NCI-H446 (cell line): Measurements from ENCODE around the gene HOXC13.

ENCODE experiments used
- DNase-seq, 2 experiments: peaks; one replicate each; lab custom pipeline; 2025; lab: John Stamatoyannopoulos, UW

Gene HOXC13, protein sequence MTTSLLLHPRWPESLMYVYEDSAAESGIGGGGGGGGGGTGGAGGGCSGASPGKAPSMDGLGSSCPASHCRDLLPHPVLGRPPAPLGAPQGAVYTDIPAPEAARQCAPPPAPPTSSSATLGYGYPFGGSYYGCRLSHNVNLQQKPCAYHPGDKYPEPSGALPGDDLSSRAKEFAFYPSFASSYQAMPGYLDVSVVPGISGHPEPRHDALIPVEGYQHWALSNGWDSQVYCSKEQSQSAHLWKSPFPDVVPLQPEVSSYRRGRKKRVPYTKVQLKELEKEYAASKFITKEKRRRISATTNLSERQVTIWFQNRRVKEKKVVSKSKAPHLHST

DNA sequence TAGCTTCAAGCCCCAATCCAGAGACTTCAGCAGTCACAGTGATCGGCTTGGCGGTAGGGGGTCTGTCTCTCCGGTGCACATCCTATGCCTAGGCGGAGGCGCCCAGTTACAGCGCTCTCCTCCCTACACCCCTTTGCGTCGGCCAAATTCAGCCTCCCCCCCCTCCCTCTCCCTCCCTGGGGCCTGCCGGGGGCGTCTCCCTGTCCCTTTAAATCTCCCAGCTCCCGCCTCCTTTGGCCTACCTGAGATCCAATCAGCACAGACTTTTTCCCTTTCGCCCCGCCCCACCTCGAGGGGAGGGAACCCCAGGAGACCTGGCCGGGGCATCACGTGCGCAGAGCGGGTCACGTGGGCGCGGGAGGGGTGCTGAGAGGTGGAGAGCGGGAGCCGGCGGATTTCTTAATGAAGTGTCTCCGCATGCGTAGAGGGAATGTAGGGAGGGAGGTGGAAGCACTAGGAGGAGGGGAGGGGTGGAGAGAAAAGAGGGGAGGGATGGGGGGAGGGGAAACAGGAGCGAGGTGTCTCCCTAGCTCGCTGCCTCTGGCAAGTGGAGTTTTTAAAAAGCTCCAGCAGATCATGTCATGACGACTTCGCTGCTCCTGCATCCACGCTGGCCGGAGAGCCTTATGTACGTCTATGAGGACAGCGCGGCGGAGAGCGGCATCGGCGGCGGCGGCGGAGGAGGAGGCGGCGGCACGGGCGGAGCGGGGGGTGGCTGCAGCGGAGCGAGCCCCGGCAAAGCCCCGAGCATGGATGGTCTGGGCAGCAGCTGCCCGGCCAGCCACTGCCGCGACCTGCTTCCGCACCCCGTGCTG lies at the start of gene HOXC13:
Gene HOXC13 (plus strand): TSS at position 506 of the 815 bp plus-strand sequence. CDS start 76 bp downstream, at position 582.
- peak; percentile 96 to 97 for DNase-seq

DNA sequence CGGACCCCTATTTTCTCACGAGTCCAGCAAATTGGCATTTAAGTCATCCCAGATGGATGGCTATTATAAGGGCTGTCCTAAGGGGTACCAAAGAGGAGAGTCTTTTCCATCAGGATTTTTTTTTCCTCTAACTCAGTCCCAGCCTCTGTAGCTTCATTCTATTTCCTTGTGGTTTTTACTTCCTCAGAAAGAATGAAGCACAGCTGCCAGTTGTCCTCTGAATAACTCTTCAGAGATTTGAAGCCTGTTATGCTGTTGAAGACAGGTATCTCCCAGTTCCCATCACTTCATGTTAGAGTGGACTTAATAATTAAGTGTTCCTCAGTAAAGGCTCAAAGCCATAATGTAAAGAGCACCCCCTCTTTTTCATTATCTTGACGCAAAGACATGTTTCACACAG lies 48.5 kb upstream of the HOXC13 start:
- DNase-seq: no peak

GRCh38 chr12:53892762-53893395 lies 45.8 kb upstream of the HOXC13 start:
- no peak for DNase-seq

DNA sequence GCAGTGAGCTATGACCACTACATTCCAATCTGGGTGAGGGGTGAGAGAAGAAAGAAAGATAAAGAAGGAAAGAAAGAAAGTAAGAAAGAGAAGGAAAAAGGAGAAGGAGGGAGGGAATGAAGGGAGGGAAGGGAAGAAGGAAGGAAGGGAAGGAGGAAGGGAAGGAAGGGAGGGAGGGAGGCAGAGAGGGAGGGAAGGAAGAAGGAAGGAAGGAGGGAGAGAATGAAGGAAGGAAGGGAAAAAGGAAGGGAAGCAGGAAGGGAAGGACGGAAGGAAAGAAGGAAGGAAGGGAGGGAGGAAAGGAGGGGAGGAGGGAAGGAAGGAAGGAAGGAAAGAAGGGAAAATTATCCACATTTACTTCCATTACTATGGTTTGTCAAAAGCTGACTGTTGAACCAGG lies 39.4 kb upstream of the HOXC13 start:
- DNase-seq: no peak

GRCh38 chr12:53907103-53907502 lies 31.5 kb upstream of the HOXC13 start:
- no peak for DNase-seq

DNA sequence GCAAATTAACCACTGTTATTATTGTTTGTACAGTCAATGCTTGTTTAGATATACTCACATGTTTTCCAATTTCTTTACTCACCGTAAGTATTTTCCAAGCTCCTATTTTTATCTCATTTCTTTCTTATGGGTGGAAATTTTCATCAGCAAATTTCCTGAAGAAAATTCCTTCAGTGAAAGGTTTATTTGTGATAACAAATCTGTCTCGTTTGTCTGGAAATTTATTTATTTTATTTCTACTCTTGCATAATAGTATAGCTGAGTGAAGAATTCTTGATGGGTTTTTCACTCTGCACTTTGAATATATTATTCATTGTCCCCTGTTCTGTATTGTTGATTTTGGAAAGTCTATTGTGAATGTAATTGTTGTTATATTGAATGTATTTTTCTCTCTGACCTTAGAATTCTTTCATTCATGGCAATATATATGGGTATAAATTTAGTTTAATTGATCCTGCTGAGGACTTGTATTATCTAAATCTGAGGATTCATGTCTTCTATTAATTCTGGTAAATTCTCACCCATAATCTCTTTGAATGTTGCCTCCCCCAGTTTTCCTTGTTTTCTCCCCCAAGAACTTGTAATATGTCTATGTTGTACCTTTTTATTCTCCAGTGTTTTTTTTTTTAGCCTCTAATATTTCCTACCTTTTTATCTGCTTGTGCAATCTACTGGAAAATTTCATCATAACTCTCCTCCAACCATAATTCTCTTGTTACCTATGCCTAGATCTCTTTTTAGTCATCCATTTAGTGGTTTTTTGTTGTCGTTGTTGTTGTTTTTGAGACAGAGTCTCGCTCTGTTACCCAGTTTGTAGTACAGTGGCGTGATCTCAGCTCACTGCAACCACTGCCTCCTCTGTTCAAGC lies 21.6 kb upstream of the HOXC13 start:
- no peak for DNase-seq

DNA sequence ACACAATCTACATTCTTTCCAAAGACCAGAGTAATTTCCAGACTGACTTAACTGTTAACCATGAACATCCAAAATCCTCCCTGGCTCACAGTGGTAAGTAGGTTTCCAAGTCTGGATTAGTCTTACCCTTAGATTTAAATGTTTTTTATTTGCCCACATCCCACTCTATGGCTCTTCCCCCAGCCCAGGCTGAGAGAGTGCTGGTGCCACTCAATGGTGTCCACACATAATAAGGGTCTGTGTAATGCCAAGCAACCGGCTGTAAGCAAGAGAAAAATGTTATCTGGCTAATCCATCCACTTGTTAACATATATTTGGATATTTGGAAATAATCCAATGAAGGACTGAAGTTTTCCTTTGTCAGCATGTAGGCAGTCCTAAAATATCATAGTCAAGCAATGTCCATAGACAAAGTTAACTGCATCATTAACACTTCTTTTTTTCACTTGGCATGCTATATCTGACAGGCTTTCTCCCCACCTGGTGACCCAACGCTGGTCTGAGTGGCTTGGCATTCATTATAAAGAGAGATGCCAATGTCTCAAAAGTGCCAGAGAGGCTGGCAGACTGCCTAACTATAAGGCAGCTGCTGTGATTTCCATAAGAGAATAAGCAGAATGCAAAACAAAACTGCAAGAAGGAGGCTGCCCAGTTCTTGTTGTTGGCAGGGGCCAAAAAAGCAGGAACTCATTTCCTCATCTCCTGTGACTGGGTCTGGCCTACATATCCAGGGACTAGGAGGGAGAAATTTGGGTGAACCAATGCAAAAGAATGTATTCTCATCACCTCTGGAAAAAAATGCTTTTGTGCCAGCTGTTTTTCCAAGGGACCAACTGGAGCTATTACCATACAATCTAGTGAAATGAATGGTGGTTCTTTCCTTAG lies 13.9 kb upstream of the HOXC13 start:
- peak; percentile 63 to 80 for DNase-seq

GRCh38 chr12:53927220-53928029 lies 11.2 kb upstream of the HOXC13 start:
- no peak for DNase-seq

DNA sequence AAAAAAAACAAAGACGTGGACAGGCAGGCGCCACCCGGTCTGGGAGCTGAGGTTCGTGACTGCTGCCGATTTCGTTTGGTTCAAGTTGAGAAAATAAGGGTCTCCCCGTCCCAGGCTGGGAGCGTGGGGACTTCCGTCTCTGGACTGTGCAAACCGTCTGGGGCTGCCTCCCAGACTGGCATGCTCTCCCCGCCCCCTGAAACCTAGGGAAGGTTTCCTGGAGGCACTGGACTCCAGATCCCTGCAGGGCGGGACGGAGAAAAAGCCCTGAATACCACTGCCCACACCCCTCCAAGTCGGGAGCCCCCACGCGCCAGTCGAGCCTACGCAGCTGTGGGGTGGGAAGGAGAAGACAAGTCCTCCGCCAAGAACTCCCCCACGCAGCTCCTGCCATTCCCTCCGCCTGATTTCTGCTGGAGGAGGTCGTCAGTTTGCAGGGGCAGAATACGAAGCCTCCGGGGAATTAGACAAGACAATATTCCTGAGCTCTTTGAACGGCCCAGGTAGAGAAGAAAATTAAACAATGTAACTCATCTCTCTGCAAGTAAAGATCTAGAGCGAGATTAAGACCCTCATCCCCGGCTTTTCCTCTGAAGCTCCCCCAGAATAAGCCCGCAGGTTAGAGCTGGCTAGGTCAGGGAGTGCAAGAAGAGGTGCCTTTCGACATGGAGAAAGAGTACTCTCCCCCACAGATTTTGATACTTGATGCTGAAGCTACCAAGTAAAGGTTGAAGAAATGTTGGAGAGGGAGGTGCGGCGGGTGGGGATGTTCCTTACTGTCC lies 10.4 kb upstream of the HOXC13 start:
- no peak for DNase-seq

DNA sequence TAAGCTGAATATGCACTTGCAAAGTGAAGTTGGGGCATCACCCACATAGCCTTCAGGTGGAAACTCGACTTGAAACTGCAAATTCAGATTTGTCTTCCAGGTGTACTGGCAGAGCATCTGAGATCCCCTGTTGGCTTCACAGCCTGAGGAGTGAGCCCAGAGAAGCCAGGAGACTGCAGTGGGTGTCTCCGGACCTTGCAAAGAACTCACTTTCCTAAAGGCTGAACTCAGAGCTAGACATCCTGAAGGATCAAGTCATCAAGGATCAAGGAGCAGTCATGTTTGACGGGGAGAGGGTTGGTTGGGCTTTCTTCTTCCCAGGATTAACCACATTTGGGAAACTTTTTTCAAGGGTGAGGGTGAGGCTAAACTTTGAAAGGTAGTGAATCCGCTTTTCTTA lies 9.1 kb upstream of the HOXC13 start:
- no peak for DNase-seq

DNA sequence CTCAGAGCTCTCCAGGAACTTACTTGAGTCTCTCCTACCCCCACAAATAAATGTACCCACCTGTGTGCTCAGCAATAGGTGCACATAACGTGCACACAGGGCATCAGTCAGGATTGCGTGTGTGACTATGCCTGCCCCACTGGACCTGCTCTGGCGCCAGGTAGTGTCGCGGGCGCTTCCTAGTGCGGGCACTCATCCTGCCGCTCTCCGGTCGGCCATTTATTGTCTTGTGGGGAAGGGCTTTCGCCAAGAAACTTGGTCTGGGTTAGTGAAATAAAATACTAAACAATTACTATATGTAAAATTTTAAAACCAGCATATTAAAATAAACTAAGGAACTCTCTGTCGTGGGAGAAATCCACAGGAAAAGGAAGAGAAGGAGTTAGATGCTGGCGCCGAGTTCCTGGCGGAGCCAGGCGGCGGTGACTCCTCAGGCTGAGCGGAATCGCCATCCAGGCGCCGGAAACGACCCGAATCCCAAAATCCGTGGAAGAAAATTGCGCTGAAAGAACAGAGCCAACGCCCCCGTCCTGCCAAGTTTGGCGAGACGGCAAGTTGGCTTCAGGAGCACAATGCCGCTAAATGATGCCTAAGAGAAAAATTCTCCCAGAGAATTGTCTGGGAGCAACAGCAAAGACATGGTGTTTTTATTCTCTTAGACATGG lies 7.9 kb upstream of the HOXC13 start:
- DNase-seq: no peak

GRCh38 chr12:53931844-53932581 lies 6.6 kb upstream of the HOXC13 start:
- DNase-seq: no peak

- DNase-seq: no peak
Observed at GRCh38 chr12:53932915-53933314, 5.7 kb upstream of the HOXC13 start.

DNA sequence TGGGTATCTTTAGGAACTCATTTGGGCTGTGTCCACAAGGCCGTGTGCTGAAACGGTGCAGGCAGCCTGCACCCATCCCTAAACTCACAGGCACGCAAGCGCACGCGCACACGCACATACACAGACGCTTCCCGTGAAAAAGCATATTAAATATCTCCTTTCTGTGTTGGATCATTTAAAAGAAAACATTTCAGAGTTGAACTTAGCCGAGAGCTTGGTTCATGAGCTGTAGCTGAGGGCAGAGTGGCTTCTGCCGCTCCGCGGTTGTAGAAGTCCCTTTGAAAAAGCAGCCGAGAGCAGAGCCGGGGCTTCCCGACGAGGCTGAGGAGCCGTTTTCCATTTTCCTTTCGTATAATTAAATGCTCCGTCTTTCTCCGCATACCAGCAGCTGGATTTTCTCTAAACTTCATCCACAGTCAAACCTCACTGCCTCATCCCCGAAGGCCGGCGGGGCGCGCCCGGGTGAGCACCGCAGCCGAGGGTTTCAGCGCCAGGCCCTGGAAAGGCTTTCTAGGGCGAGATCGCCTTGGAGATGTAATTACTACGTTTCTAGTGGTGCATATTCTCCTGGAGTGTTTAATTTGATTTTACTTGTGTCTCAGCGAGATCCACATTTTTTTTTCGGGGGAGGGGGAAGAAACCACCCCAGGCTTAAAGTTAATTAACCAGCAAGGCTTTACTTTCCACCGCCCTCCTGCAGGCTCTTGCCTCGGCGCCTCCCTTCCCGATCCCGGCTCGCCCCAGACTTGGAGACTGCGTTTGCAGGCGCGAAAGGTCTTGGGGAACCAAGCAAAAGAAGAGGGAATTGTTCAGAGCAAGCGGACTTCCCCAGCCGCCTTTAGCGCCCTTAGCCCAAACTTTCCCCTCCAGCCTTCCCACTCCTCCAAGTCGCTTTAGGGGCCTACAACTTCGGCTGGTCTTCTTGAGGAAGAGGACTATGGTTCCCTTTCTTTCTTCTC lies 3.0 kb upstream of the HOXC13 start:
- DNase-seq: no peak

- no peak for DNase-seq
Observed at GRCh38 chr12:53937099-53937498, 1.5 kb upstream of the HOXC13 start.

GRCh38 chr12:53937596-53938325 lies 870 bp upstream of the HOXC13 start:
- DNase-seq: no peak
